ENCODE measurements around the gene FXYD5. TPM values are rescaled to one million over a fixed set of nuclear protein-coding genes. Genes with fewer than 3 reads are reported as not detected.

The FXYD5 gene
- total RNA-seq, 1 experiment from 2014 or later, result 100 TPM

DNA sequence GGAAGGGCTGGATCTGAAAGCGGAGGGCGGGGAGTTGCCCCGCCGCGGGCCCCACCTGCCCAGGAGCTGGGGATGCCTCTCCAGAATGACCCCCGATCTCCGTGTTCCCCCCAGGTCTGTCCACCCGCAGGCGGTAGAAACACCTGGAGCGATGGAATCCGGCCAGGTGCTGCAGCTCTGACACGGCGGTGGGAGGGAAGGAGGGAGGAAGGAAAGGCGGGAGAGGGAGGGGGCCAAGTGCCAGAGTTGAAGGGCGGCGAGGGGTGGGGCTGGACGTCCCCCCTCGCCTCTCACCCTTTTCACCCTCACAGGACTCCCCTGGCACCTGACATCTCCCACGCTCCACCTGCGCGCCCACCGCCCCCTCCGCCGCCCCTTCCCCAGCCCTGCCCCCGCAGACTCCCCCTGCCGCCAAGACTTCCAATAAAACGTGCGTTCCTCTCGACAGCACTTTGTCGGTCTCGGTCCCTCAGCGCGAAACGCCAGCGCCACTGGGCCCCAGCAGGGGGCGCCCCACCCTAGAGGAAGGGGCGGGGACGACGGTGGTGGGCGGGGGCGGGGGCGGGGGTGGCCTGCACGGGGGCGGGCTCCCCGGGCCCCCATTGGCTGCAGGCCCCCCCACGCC, 11.8 kb upstream of the FXYD5 start:
- H4K8ac ChIP-seq (replicated peaks; ENCODE audit: insufficient read length, low read depth, low read length), result no peak overlapping the region
- peak; percentile 70 for TF ChIP-seq CTCF (conservative IDR thresholded peaks at IDR 0.05)
- Mint-ChIP-seq H3K4me1 (peaks cover 39 to 56% of the 10 kb centered on the region in 2 experiments), H3K27me3 (ENCODE audit: low read depth) (peaks cover 48% of the 10 kb centered on the region), H3K27ac (peak overlapping the region in 1 of 3 experiments; percentile 79; a peak in 1 of 7 replicates), H3K9me3 (no peaks in the 10 kb centered on the region), H3K4me3 (peak overlapping the region; percentile 66 to 87), H3K36me3 (ENCODE audit: insufficient read depth in 1 of 3, low read depth in 3 of 3) (peaks cover 3 to 10% (median 6%) of the 10 kb centered on the region in 3 experiments; a peak in 5 of 7 replicates)
- no peak overlapping the region for H3K56ac ChIP-seq (ENCODE audit: insufficient read length, low read depth, low read length)
- H3K9me3 ChIP-seq (ENCODE audit: control insufficient read depth, low read depth, low read length), result no peaks in the 10 kb centered on the region
- no peak overlapping the region for H4K91ac ChIP-seq (ENCODE audit: insufficient read length, low read depth, low read length)
- no peak overlapping the region for H2BK15ac ChIP-seq (ENCODE audit: low read depth, low read length)
- no peak overlapping the region for H2AK5ac ChIP-seq (ENCODE audit: insufficient read length, low read length)
- H2BK20ac ChIP-seq (ENCODE audit: low read depth, low read length, poor library complexity, severe bottlenecking), result no peak overlapping the region
- H2AFZ ChIP-seq (ENCODE audit: low read length), result no peak overlapping the region
- 0 out of 2 replicates have a peak overlapping the region, but pooled peaks have one; percentile 1 for H3K14ac ChIP-seq (ENCODE audit: insufficient read depth, low read length)
- H3K23ac ChIP-seq (ENCODE audit: insufficient read length, low read depth, low read length), result no peak overlapping the region
- H2BK5ac ChIP-seq (ENCODE audit: insufficient read length, low read length), result no peak overlapping the region
- H3K18ac ChIP-seq (ENCODE audit: insufficient read length, low read depth, low read length), result no peak overlapping the region
- H3K27ac ChIP-seq (ENCODE audit: insufficient read length, low read depth, low read length), result no peak overlapping the region
- H3K79me1 ChIP-seq (ENCODE audit: insufficient read depth, low read depth, low read length, poor library complexity, severe bottlenecking), result no peaks in the 10 kb centered on the region
- H3K9ac ChIP-seq (ENCODE audit: extremely low read depth, insufficient read length, low read length), result no peak overlapping the region
- no peak overlapping the region for H4K5ac ChIP-seq (ENCODE audit: insufficient read length, low read depth, low read length)
- DNase-seq, result peak; percentile 85
- H3K79me2 ChIP-seq (ENCODE audit: insufficient read depth, low read length), result no peaks in the 10 kb centered on the region
- peaks cover 2% of the 10 kb centered on the region; the same call in 1 of the 2 replicates for H3K4me1 ChIP-seq (ENCODE audit: insufficient read depth, low read length)
- peaks cover 24% of the 10 kb centered on the region for H3K23me2 ChIP-seq (ENCODE audit: insufficient read length, low read depth, low read length, poor library complexity, severe bottlenecking)
- H3K4ac ChIP-seq (ENCODE audit: low read depth, low read length), result no peak overlapping the region
- peak overlapping the region; percentile 82 for H3K4me2 ChIP-seq (ENCODE audit: insufficient read depth, insufficient read length, low read length)
- H2BK12ac ChIP-seq (ENCODE audit: insufficient read length, low read depth, low read length), result no peak overlapping the region
- no peak overlapping the region for H3T11ph ChIP-seq (ENCODE audit: low read length)
- no peaks in the 10 kb centered on the region for H4K20me1 ChIP-seq (ENCODE audit: control insufficient read depth, insufficient read depth, insufficient read length)
- no peak overlapping the region for H2BK120ac ChIP-seq (ENCODE audit: low read depth, low read length, poor library complexity, severe bottlenecking)
- no peaks in the 10 kb centered on the region; the same call in 1 of the 2 replicates for H3K27me3 ChIP-seq (ENCODE audit: insufficient read depth, low read length)
- no CpG with 5 or more reads among the region's 46 CpGs for WGBS (ENCODE audit: extremely low coverage, insufficient read length, low lambda C conversion rate)
